Glutamatergic neuron (in vitro differentiated cells): ENCODE data around the gene APOBEC3G. TPM values are rescaled to one million over a fixed set of nuclear protein-coding genes. Genes with fewer than 3 reads are reported as not detected.

ENCODE experiments used
- DNase-seq: peaks from one replicate; pipeline ENCODE4 v3.0.0; 2022
- H3K27ac Mint-ChIP-seq: one replicate; pipeline ENCODE4 v1.8.0; 2020; ENCODE audit warnings: mild to moderate bottlenecking, mixed read lengths, inconsistent platforms; ENCODE audit not compliant: unreplicated experiment
- H3K27me3 Mint-ChIP-seq: one replicate; pipeline ENCODE4 v1.8.0; 2020; ENCODE audit warnings: mild to moderate bottlenecking, moderate library complexity, mixed read lengths, inconsistent platforms; ENCODE audit not compliant: unreplicated experiment
- H3K36me3 Mint-ChIP-seq: one replicate; pipeline ENCODE4 v1.8.0; 2020; ENCODE audit warnings: mild to moderate bottlenecking, mixed read lengths, inconsistent platforms; ENCODE audit not compliant: unreplicated experiment
- H3K4me1 Mint-ChIP-seq: one replicate; pipeline ENCODE4 v1.8.0; 2020; ENCODE audit warnings: mild to moderate bottlenecking, low read depth, mixed read lengths, inconsistent platforms; ENCODE audit not compliant: unreplicated experiment
- H3K4me3 Mint-ChIP-seq: one replicate; pipeline ENCODE4 v1.8.0; 2020; ENCODE audit warnings: mild to moderate bottlenecking, mixed read lengths, inconsistent platforms; ENCODE audit not compliant: unreplicated experiment
- H3K9me3 Mint-ChIP-seq: one replicate; pipeline ENCODE4 v1.8.0; 2020; ENCODE audit warnings: mild to moderate bottlenecking, moderate library complexity, mixed read lengths, inconsistent platforms; ENCODE audit not compliant: unreplicated experiment
- CTCF ChIP-seq: fragments of 200-600 bp; sonication (generic); IDR thresholded peaks from one replicate; pipeline ENCODE4 v1.5.0; 2021; ENCODE audit not compliant: partially characterized antibody, unreplicated experiment
- total RNA-seq: library from RNA; stranded (reverse); fragmentation: NEBNext Ultra II Directional; extraction: Animal tissue kit (Norgen Biotek cat#: 25700); gene quantifications from one replicate; pipeline ENCODE4 v1.2.1, GENCODE V29; 2021; ENCODE audit not compliant: unreplicated experiment

The APOBEC3G gene
- total RNA-seq, 1 donor from 2014 or later = 1.0 TPM

- Mint-ChIP-seq H3K27me3 (peaks cover 7% of the 10 kb centered on the region), H3K4me1 (no peaks in the 10 kb centered on the region), H3K36me3 (no peaks in the 10 kb centered on the region), H3K4me3 (no peak overlapping the region), H3K9me3 (peaks cover 2% of the 10 kb centered on the region), H3K27ac (no peak overlapping the region)
- no peak for TF ChIP-seq CTCF
- DNase-seq = no peak
Observed at GRCh38 chr22:39114112-39114511, 37.0 kb downstream of the APOBEC3G start.

- H3K4me1 Mint-ChIP-seq = no peaks in the 10 kb centered on the region
Observed at GRCh38 chr22:39115570-39115969, 38.5 kb downstream of the APOBEC3G start.

GRCh38 chr22:39115977-39116621 lies 39.0 kb downstream of the APOBEC3G start:
- no peak for DNase-seq
- Mint-ChIP-seq H3K4me1 (no peaks in the 10 kb centered on the region), H3K27ac (no peak overlapping the region), H3K9me3 (peaks cover 2% of the 10 kb centered on the region), H3K27me3 (peaks cover 7% of the 10 kb centered on the region), H3K4me3 (no peak overlapping the region), H3K36me3 (no peaks in the 10 kb centered on the region)
- no peak for TF ChIP-seq CTCF

More at GRCh38 chr22:39115570-39115969, 38.5 kb downstream of the APOBEC3G start:
- Mint-ChIP-seq H3K27me3 (peaks cover 7% of the 10 kb centered on the region), H3K27ac (no peak overlapping the region), H3K36me3 (no peaks in the 10 kb centered on the region), H3K4me3 (no peak overlapping the region), H3K9me3 (peaks cover 2% of the 10 kb centered on the region)
- TF ChIP-seq CTCF = no peak
- no peak for DNase-seq

- H3K27ac Mint-ChIP-seq = no peak overlapping the region
- no peak overlapping the region for H3K4me3 Mint-ChIP-seq
- H3K27me3 Mint-ChIP-seq = peaks cover 7% of the 10 kb centered on the region
- peak; percentile 29 for TF ChIP-seq CTCF
- no peaks in the 10 kb centered on the region for H3K36me3 Mint-ChIP-seq
- H3K9me3 Mint-ChIP-seq = peaks cover 2% of the 10 kb centered on the region
- no peaks in the 10 kb centered on the region for H3K4me1 Mint-ChIP-seq
- DNase-seq = peak; percentile 60
Observed at GRCh38 chr22:39117585-39118191, 40.6 kb downstream of the APOBEC3G start.

GRCh38 chr22:39120983-39121382 lies 43.9 kb downstream of the APOBEC3G start:
- peaks cover 2% of the 10 kb centered on the region for H3K9me3 Mint-ChIP-seq
- no peak overlapping the region for H3K4me3 Mint-ChIP-seq
- TF ChIP-seq CTCF = no peak
- peaks cover 4% of the 10 kb centered on the region for H3K27me3 Mint-ChIP-seq
- no peaks in the 10 kb centered on the region for H3K36me3 Mint-ChIP-seq
- H3K27ac Mint-ChIP-seq = no peak overlapping the region
- H3K4me1 Mint-ChIP-seq = no peaks in the 10 kb centered on the region
- no peak for DNase-seq
